ENCODE results near the gene CLCN2.

The CLCN2 gene

GRCh38 chr3:184359610-184360009 lies 1.8 kb downstream of the CLCN2 start:
- DNase-seq, result no peak

GRCh38 chr3:184358921-184359350 lies 2.5 kb downstream of the CLCN2 start:
- no peak for DNase-seq

- DNase-seq, result no peak
Observed at GRCh38 chr3:184358124-184358767, 3.2 kb downstream of the CLCN2 start.

GRCh38 chr3:184357248-184358123 lies 3.9 kb downstream of the CLCN2 start:
- DNase-seq, result no peak

GRCh38 chr3:184355261-184356040 lies 6.0 kb downstream of the CLCN2 start:
- DNase-seq, result no peak

- no peak for DNase-seq
Observed at GRCh38 chr3:184354754-184355153, 6.7 kb downstream of the CLCN2 start.

GRCh38 chr3:184354121-184354728 lies 7.2 kb downstream of the CLCN2 start:
- peak; percentile 70 for DNase-seq

GRCh38 chr3:184353546-184353941 lies 7.9 kb downstream of the CLCN2 start:
- no peak for DNase-seq

GRCh38 chr3:184352897-184353545 lies 8.4 kb downstream of the CLCN2 start:
- DNase-seq, result no peak

- no peak for DNase-seq
Observed at GRCh38 chr3:184352149-184352785, 9.1 kb downstream of the CLCN2 start.

GRCh38 chr3:184351511-184352148 lies 9.8 kb downstream of the CLCN2 start:
- no peak for DNase-seq

- no peak for DNase-seq
Observed at GRCh38 chr3:184350618-184351017, 10.8 kb downstream of the CLCN2 start.

- DNase-seq, result no peak
Observed at GRCh38 chr3:184349563-184350470, 11.6 kb downstream of the CLCN2 start.

GRCh38 chr3:184348057-184348382 lies 13.4 kb downstream of the CLCN2 start:
- no peak for DNase-seq

- no peak for DNase-seq
Observed at GRCh38 chr3:184347321-184348056, 13.9 kb downstream of the CLCN2 start.

- no peak for DNase-seq
Observed at GRCh38 chr3:184346480-184347190, 14.8 kb downstream of the CLCN2 start.

GRCh38 chr3:184345317-184346144 lies 15.9 kb downstream of the CLCN2 start:
- no peak for DNase-seq

Measured in CD4-positive, alpha-beta T cell treated with Interleukin-17A for 1 hour (primary cell).